ENCODE data around the gene ADAMTSL1.

- TF ChIP-seq POLR2AphosphoS5 (IDR thresholded peaks at IDR 0.05), result no peak
- TF ChIP-seq POLR2A (IDR thresholded peaks at IDR 0.05), result no peak
- TF ChIP-seq CTCF (IDR thresholded peaks at IDR 0.05), result no peak
These were observed 125.0 kb downstream of the ADAMTSL1 start for GRCh38 chr9:18598969-18599368.

Measured in transverse colon (tissue), 4 donors.